ENCODE data around the gene SH2B2.
"Not testable (repeated sequence)": the region's sequence is repeated elsewhere in the genome, so short reads cannot be mapped to it uniquely, and the experiment has no call there.

Gene SH2B2

GRCh38 chr7:102337420-102337819 is 50.8 kb downstream of the SH2B2 start:
- FAIRE-seq = not testable (repeated sequence)

DNA sequence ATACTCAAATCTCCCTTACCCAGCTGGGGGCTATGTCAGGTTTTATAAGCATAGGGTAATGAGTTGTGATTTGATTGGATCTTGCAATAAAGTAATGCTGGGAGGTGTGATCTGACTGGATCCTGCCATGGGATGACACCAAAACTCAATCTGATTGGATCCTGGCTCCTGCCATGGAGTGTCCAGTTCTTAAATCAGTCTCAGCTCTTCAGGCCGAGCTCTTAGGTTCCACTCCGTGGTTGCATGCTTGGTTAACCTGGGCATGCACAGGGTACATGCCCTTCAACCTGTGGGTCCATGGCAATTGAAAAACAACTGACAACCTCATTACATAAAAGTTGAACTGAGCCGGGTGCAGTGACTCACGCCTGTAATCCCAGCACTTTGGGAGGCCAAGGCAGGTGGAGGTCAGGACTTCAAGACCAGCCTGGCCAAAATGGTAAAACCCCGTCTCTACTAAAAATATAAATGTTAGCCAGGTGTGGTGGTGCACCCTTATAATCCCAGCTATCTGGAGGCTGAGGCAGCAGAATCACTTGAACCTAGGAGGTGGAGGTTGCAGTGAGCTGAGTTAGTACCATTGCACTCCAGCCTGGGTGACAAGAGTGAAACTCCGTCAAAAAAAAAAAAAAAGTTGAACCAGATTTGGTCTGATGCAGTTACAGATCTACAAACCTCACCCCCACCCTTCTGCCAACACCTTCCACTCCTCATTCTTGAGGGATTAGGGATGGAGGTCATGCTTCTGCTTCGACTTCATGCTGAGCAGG is 54.1 kb downstream of the SH2B2 start:
- not testable (repeated sequence) for FAIRE-seq

DNA sequence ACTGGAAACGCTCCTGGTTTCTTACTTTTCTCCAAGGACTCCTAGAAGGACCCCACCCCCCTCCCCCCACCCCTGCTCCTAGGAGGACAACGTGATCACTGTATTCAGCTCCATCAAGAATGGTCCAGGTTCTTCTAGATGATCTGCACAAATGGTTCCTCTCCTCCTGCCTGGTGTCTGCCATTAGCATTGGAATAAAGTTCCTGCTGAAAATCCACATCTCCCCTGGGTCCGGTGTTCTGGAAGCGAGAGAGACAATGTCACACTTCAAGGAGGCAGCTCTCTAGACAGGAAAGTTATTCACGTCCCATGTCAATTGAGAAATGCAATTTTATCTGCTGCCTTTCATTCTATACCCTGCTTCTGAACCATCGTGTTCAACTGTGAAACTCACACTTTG is 60.3 kb downstream of the SH2B2 start:
- FAIRE-seq = not testable (repeated sequence)

DNA sequence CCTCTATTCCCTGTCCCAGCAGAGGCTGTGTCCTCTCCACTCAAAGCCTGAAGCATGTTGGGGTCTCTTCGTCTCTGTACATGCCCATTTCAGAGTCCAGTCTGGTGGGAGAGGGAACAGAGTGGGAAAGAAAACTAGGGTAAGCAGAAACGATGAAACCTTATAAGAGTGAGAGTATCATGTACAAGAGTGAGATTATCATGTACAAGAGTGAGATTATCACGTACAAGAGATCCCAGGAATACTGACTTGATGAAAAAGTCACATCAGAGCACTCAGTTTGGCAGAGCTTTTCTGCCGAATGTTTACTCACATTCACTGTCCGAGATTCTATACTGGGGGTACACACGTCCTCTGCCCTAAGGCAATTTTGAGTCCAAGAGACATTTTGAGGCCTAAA is 69.7 kb downstream of the SH2B2 start, which contains the start of gene SPDYE6:
SPDYE6 (minus strand) TSS at position 101 of the 400 bp plus-strand sequence. CDS start 421 bp downstream, outside the sequence.
- FAIRE-seq = not testable (repeated sequence)

GRCh38 chr7:102363549-102364393 is 77.1 kb downstream of the SH2B2 start:
- not testable (repeated sequence) for FAIRE-seq

DNA sequence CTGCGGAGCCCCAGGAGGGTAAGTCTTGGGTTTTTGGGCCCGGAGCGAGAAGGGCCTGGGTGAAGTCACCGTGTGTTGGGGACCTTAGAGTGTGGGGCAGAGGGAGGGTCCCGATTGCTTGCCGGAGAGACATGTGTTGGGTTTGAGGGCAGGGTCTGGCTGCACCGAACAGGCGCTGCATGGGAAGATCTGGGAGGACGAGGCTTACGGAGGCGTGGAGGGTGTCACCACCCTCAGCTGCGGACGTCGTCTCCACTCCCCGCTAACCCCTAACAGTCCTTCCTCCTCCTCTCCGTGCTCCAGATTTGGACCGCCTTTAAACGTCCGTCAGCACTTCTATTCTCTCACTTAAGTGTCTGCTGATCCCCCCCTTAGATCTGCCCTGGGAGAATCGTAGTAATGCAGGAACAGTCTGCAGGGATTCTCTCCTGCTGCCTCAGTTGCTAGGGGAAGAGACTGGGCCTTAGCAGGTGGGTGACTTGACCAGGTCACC is 77.8 kb downstream of the SH2B2 start:
- FAIRE-seq = not testable (repeated sequence)

GRCh38 chr7:102365390-102365789 is 78.7 kb downstream of the SH2B2 start:
- not testable (repeated sequence) for FAIRE-seq

DNA sequence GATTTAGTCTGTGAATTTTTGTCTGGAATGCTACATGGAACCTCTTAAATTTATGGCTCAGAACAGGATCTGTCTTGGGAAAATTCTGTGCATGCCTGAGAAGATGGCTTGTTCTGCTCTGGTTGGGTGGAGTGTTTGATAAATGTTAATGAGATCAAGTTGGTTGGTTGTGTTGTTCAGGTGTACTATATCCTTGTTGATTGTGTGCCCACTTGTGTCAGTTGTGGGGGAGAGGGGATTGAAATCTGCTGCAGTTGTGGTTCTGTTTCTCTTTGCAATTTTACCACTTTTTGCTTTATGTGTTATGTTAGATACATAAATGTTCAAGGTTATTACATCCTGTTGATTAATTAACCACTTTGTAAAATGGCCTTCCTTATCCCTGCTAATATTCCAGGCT is 83.4 kb downstream of the SH2B2 start:
- FAIRE-seq = not testable (repeated sequence)
